Natural killer cell (primary cell): Measurements from ENCODE around the gene RAB3B. TPM values are rescaled to one million over a fixed set of nuclear protein-coding genes. Genes with fewer than 3 reads are reported as not detected.

ENCODE experiments used
- ATAC-seq, 3 donors: fragments of 150-1000 bp in 2 of 3; fragments of 200-7000 bp in 1 of 3; cut with Tn5 transposase; 1 replicate in 1 of 3; 2 replicates in 2 of 3; pipeline ENCODE4 v1.10.0; 2021; ENCODE audit warnings: mild to moderate bottlenecking in 2 of 3, moderate library complexity in 2 of 3
- DNase-seq, 2 donors: peaks; one replicate each; pipeline versions ENCODE4 v3.0.0 to v3.0.0-alpha.2; 2013 to 2021; ENCODE audit warnings: mixed read lengths in 1 of 2
- H3K27ac ChIP-seq: one replicate; pipeline ENCODE4 v1.5.1; 2013; ENCODE audit warnings: mild to moderate bottlenecking, low read length
- H3K27me3 ChIP-seq: one replicate; pipeline ENCODE4 v1.6.1; 2013; ENCODE audit warnings: low read length; ENCODE audit not compliant: control insufficient read depth, insufficient read depth
- H3K36me3 ChIP-seq: one replicate; pipeline ENCODE4 v1.6.1; 2013; ENCODE audit warnings: low read length; ENCODE audit not compliant: control insufficient read depth, insufficient read depth
- H3K4me1 ChIP-seq: one replicate; pipeline ENCODE4 v1.6.1; 2013; ENCODE audit warnings: low read length; ENCODE audit not compliant: control insufficient read depth, insufficient read depth
- H3K4me3 ChIP-seq: one replicate; pipeline ENCODE4 v1.5.1; 2013; ENCODE audit warnings: low read length
- H3K9me3 ChIP-seq: one replicate; pipeline ENCODE4 v1.6.1; 2013; ENCODE audit warnings: low read length; ENCODE audit not compliant: control insufficient read depth, insufficient read depth
- H3K27ac Mint-ChIP-seq, 2 donors: one replicate each; pipeline ENCODE4 v1.8.0; 2022; ENCODE audit warnings: mild to moderate bottlenecking in 2 of 2, mixed read lengths in 2 of 2, moderate library complexity in 1 of 2
- H3K27me3 Mint-ChIP-seq, 2 donors: one replicate each; pipeline ENCODE4 v1.8.0; 2022; ENCODE audit warnings: low read depth in 2 of 2, mixed read lengths in 2 of 2
- H3K36me3 Mint-ChIP-seq: one replicate; pipeline ENCODE4 v1.8.0; 2022; ENCODE audit warnings: mixed read lengths
- H3K4me1 Mint-ChIP-seq, 2 donors: one replicate each; pipeline ENCODE4 v1.8.0; 2022; ENCODE audit warnings: mixed read lengths in 2 of 2
- H3K4me3 Mint-ChIP-seq: one replicate; pipeline ENCODE4 v1.8.0; 2022; ENCODE audit warnings: mild to moderate bottlenecking, moderate library complexity, mixed read lengths
- H3K9me3 Mint-ChIP-seq, 2 donors: one replicate each; pipeline ENCODE4 v1.8.0; 2022; ENCODE audit warnings: mixed read lengths in 2 of 2
- CTCF ChIP-seq: fragments of 200-600 bp; IDR thresholded peaks from one replicate; pipeline ENCODE4 v1.8.0; 2022; ENCODE audit warnings: antibody characterized with exemption
- WGBS: methylation state at CpG from one replicate; pipeline ENCODE4 v1.1.7; 2013; ENCODE audit warnings: missing lambda C conversion rate; ENCODE audit not compliant: insufficient coverage; 5-methylcytosine and 5-hydroxymethylcytosine counted together
- intact Hi-C: fragments of 100-400 bp; cut with micrococcal nuclease; formaldehyde crosslinking; loops from one replicate; pipeline ENCODE4 v1.14.2; 2022
- total RNA-seq, 4 donors: library from RNA; stranded (reverse); fragments of 120-200 nt in 1 of 4; gene quantifications; one replicate each; pipeline versions ENCODE4 v1.2.3 to v1.2.4, GENCODE V29; 2013 to 2022

RAB3B gene
- total RNA-seq, 3 donors from 2014 or later (not counting 1 experiment from before 2014, with no cell fraction given) = 0.03 TPM; not detected in 2

DNA sequence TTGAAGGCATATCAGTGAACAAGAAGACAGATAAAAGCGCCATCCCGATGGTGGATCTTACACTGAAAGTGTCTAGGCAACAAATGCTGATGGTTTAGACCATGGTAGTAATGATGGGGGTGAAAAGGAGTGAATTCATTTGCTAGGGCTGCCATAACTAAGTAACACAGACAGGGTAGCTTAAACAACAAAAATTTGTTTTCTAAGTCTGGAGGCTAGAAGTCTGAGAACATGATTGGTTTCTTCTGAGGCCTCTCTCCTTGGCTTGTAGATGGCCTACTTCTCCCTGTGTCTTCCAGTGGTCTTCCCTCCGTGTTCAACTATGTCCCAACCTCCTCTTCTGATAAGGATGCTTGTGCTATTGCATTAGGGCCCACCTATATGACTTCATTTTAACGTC, 13.4 kb upstream of the RAB3B start:
- ATAC-seq (no peak), DNase-seq (no peak)
- Mint-ChIP-seq H3K27ac (no peak overlapping the region), H3K27me3 (peaks cover 24 to 32% of the 10 kb centered on the region in 2 donors), H3K4me3 (no peak overlapping the region), H3K9me3 (no peaks in the 10 kb centered on the region), H3K36me3 (no peaks in the 10 kb centered on the region), H3K4me1 (no peaks in the 10 kb centered on the region)
- intact Hi-C loops = loop anchor here (5.0 kb wide), 1 partner anchor 377 kb away; no protein-coding TSS in a partner anchor
- Histone ChIP-seq H3K4me1 (no peaks in the 10 kb centered on the region), H3K27me3 (no peaks in the 10 kb centered on the region), H3K9me3 (no peaks in the 10 kb centered on the region), H3K4me3 (no peak overlapping the region), H3K27ac (no peak overlapping the region), H3K36me3 (no peaks in the 10 kb centered on the region)
- 67% methylated on average over 4 of the region's 4 CpGs for WGBS
- no peak for TF ChIP-seq CTCF

DNA sequence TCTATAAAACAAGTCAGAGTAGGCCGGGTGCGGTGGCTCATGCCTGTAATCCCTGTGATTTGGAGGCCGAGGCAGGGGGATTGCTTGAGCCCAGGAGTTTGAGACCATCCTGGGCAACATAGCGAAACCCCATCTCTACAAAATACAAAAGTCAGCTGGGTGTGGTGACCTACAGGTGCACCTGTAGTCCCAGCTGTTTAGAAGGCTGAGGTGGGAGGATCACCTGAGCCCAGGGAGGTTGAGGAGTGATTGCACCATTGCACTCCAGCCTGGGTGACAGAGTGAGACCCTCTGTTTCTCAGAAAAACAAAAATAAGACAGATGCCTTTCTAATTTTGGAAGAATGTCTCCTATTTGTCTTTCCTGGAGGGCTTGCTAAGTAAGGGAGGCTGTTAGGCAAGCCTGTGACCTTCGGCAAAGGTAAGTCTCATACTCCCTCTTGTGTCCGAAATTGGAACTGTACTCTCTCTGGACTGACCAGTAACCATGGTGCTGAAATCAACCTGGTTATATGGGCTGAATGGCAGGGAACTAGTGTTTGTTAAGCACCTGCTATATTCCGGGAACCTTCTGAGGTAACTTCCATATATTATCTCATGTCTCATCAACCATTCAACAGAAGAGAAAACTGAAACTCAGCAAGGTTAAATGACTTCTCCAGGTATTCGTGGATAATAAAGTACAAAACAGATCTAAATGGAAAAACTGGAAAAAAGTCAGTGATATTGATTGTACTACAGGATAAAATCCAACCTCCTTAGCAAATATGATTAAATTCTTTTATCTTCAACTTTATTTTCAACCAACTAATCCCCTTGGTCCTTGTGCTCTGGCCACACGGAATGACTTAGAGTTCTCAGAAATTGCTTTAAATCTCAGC, 11.8 kb upstream of the RAB3B start:
- no peaks in the 10 kb centered on the region for H3K36me3 Mint-ChIP-seq
- H3K27ac Mint-ChIP-seq = no peak overlapping the region
- H3K4me1 ChIP-seq = no peaks in the 10 kb centered on the region
- DNase-seq (peak in 1 of 2 donors; percentile 87), ATAC-seq (peak; percentile 88 to 100 (median 98))
- no peaks in the 10 kb centered on the region for H3K27me3 ChIP-seq
- H3K27me3 Mint-ChIP-seq = peaks cover 21 to 26% of the 10 kb centered on the region in 2 donors
- H3K36me3 ChIP-seq = no peaks in the 10 kb centered on the region
- no peaks in the 10 kb centered on the region for H3K4me1 Mint-ChIP-seq
- WGBS = 58% methylated on average over 8 of the region's 9 CpGs
- H3K9me3 Mint-ChIP-seq = no peaks in the 10 kb centered on the region
- intact Hi-C loops = loop anchor here (1.0 to 5.0 kb wide), 2 partner anchors 105 to 375 kb away; no protein-coding TSS in a partner anchor
- no peaks in the 10 kb centered on the region for H3K9me3 ChIP-seq
- no peak overlapping the region for H3K27ac ChIP-seq
- H3K4me3 ChIP-seq = no peak overlapping the region
- no peak overlapping the region for H3K4me3 Mint-ChIP-seq
- peak; percentile 85 for TF ChIP-seq CTCF

GRCh38 chr1:51998701-51999100, 8.2 kb upstream of the RAB3B start:
- no peak overlapping the region for H3K27ac ChIP-seq
- no peak overlapping the region for H3K4me3 ChIP-seq
- H3K9me3 ChIP-seq = no peaks in the 10 kb centered on the region
- no peaks in the 10 kb centered on the region for H3K36me3 Mint-ChIP-seq
- intact Hi-C loops = no loop called here
- H3K27ac Mint-ChIP-seq = no peak overlapping the region
- 91% methylated on average over 1 of the region's 1 CpG for WGBS
- ATAC-seq (no peak), DNase-seq (no peak)
- peaks cover 13 to 26% of the 10 kb centered on the region in 2 donors for H3K27me3 Mint-ChIP-seq
- H3K4me1 Mint-ChIP-seq = no peaks in the 10 kb centered on the region
- H3K36me3 ChIP-seq = no peaks in the 10 kb centered on the region
- H3K27me3 ChIP-seq = no peaks in the 10 kb centered on the region
- no peaks in the 10 kb centered on the region for H3K4me1 ChIP-seq
- no peaks in the 10 kb centered on the region for H3K9me3 Mint-ChIP-seq
- no peak for TF ChIP-seq CTCF
- H3K4me3 Mint-ChIP-seq = no peak overlapping the region
